HUES48 (cell line): ENCODE measurements around the gene PPARA.
A peak's percentile ranks its signal among the peaks of the same experiment; 100 is the strongest.

Experiments
- H3K27ac ChIP-seq: one replicate; pipeline ENCODE4 v1.7.0; 2013; ENCODE audit warnings: low read depth, low read length, inconsistent platforms
- H3K27me3 ChIP-seq: 2 replicates; pipeline ENCODE4 v1.6.1; 2013; ENCODE audit warnings: mild to moderate bottlenecking, low read length; ENCODE audit not compliant: control insufficient read depth, insufficient read depth
- H3K36me3 ChIP-seq: 2 replicates; pipeline ENCODE4 v1.6.1; 2013; ENCODE audit warnings: low read length; ENCODE audit not compliant: control insufficient read depth, insufficient read depth
- H3K4me1 ChIP-seq: 2 replicates; pipeline ENCODE4 v1.6.1; 2013; ENCODE audit warnings: mild to moderate bottlenecking, low read length; ENCODE audit not compliant: control insufficient read depth, insufficient read depth
- H3K4me3 ChIP-seq: 2 replicates; pipeline ENCODE4 v1.5.1; 2013; ENCODE audit warnings: mild to moderate bottlenecking, low read depth, low read length
- H3K9ac ChIP-seq: 2 replicates; pipeline ENCODE4 v1.6.1; 2013; ENCODE audit warnings: mild to moderate bottlenecking, low read depth, low read length, moderate library complexity
- H3K9me3 ChIP-seq: 2 replicates; pipeline ENCODE4 v1.6.1; 2013; ENCODE audit warnings: low read length; ENCODE audit not compliant: control insufficient read depth, insufficient read depth

PPARA gene

DNA sequence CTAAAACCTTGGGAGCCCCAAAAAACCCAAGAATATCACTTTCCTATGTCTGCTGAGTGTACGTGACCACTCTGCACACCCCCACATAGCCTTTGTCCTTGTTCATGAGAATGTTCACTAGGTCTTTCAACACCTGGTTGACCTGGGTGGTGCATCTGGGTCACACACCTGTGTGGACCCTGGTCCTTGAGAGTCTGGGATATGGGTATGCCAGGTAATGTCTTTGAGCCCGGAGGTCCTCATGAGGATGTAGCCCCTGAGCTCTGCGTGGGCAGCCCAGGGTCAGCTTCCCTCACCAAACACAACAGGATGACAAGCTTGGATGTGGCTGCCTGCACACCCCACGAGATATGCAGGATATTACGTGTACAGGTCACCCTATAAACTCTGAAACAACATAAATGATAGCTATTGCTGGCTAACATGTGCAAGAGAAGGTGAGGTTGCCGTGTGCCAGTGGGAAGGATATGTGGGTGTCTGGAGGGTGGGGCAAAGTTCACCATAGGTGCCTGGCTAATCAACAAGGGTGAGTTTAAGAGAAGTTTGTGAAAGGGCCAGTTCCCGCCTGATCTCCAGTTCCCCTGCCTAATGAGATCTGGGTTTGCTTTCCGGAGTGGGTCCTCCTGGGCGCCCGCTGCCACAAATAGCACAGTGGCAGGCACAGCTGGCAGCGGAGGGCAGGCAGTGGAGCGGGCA lies 1.4 kb upstream of the PPARA start:
- Histone ChIP-seq H3K9me3 (no peaks in the 10 kb centered on the region), H3K4me3 (peak overlapping the region; percentile 77), H3K27ac (no peak overlapping the region), H3K4me1 (no peaks in the 10 kb centered on the region), H3K9ac (peak overlapping the region; percentile 25; the same call in 1 of the 2 replicates), H3K36me3 (no peaks in the 10 kb centered on the region), H3K27me3 (peaks cover 47% of the 10 kb centered on the region)

- peak overlapping the region; percentile 77 for H3K4me3 ChIP-seq
- no peaks in the 10 kb centered on the region for H3K4me1 ChIP-seq
- no peak overlapping the region for H3K27ac ChIP-seq
- no peaks in the 10 kb centered on the region for H3K9me3 ChIP-seq
- peak overlapping the region; percentile 25; the same call in 1 of the 2 replicates for H3K9ac ChIP-seq
- H3K36me3 ChIP-seq = no peaks in the 10 kb centered on the region
- peaks cover 47% of the 10 kb centered on the region for H3K27me3 ChIP-seq
These were observed 753 bp upstream of the PPARA start for GRCh38 chr22:46149512-46150033.

DNA sequence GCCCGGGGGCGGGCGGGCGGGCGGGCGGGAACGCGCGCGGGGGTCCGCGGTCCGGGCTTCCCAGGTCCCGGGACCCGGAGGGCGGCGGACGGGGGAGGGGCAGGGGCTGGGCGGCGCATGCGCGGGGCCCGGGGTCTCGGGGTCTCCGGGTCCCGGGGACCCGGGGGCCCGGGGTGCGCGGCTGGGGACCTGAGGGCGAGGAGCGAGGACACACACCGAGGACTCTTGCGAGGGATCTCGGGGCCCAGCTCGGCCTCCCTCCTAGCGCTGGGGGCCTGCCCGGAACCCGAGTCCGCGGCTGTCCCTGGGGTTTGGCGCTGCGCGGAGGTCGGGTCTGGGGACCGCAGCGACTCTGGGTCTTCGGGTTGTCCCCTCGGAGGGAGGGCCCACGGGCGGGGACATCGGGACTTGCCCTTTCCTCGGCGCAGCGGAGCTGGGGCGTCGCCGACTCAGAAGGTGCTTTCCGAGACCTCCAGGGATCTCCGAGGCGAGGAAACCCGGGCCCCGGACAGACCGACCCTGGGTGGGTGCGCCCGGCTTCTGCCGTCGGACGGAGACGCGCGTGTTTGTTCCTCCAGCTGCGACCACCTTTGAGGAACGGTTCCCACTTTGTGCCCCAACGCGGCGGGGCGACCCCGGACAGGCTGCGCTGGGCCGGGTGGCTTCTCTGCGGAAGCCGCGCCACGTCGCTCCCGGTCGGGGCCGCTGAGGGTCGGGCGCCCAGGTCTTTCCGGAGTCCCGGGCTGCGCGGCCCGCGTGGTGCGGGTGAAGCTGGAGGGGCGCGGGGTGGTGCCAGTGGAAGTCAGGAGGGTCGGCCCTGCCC lies 540 bp downstream of the PPARA start:
- H3K27ac ChIP-seq = no peak overlapping the region
- H3K4me1 ChIP-seq = no peaks in the 10 kb centered on the region
- no peaks in the 10 kb centered on the region for H3K36me3 ChIP-seq
- 0 out of 2 replicates have a peak overlapping the region, but pooled peaks have one; percentile 36 for H3K9ac ChIP-seq
- no peaks in the 10 kb centered on the region for H3K9me3 ChIP-seq
- H3K4me3 ChIP-seq = peak overlapping the region; percentile 75
- H3K27me3 ChIP-seq = peaks cover 47% of the 10 kb centered on the region

- H3K9ac ChIP-seq = no peak overlapping the region
- no peaks in the 10 kb centered on the region for H3K4me1 ChIP-seq
- H3K27me3 ChIP-seq = peaks cover 25% of the 10 kb centered on the region
- H3K4me3 ChIP-seq = no peak overlapping the region
- H3K36me3 ChIP-seq = no peaks in the 10 kb centered on the region
- no peaks in the 10 kb centered on the region for H3K9me3 ChIP-seq
- H3K27ac ChIP-seq = no peak overlapping the region
These were observed 3.6 kb downstream of the PPARA start for GRCh38 chr22:46153930-46154329.

- no peak overlapping the region for H3K9ac ChIP-seq
- H3K36me3 ChIP-seq = no peaks in the 10 kb centered on the region
- no peak overlapping the region for H3K4me3 ChIP-seq
- H3K27ac ChIP-seq = no peak overlapping the region
- H3K4me1 ChIP-seq = no peaks in the 10 kb centered on the region
- peaks cover 14% of the 10 kb centered on the region for H3K27me3 ChIP-seq
- no peaks in the 10 kb centered on the region for H3K9me3 ChIP-seq
These were observed 5.7 kb downstream of the PPARA start for GRCh38 chr22:46156031-46156430.

- Histone ChIP-seq H3K36me3 (no peaks in the 10 kb centered on the region), H3K4me3 (no peak overlapping the region), H3K4me1 (no peaks in the 10 kb centered on the region), H3K27me3 (no peaks in the 10 kb centered on the region), H3K27ac (no peak overlapping the region), H3K9ac (no peak overlapping the region), H3K9me3 (no peaks in the 10 kb centered on the region)
These were observed 8.0 kb downstream of the PPARA start for GRCh38 chr22:46158283-46158682.

- Histone ChIP-seq H3K9ac (no peak overlapping the region), H3K4me1 (no peaks in the 10 kb centered on the region), H3K9me3 (no peaks in the 10 kb centered on the region), H3K36me3 (no peaks in the 10 kb centered on the region), H3K27ac (no peak overlapping the region), H3K4me3 (no peak overlapping the region), H3K27me3 (no peaks in the 10 kb centered on the region)
These were observed 8.9 kb downstream of the PPARA start for GRCh38 chr22:46159212-46159611.

- H3K4me1 ChIP-seq = no peaks in the 10 kb centered on the region
- no peak overlapping the region for H3K9ac ChIP-seq
These were observed 9.5 kb downstream of the PPARA start for GRCh38 chr22:46159777-46160176.

GRCh38 chr22:46162285-46162684 lies 12.0 kb downstream of the PPARA start:
- H3K36me3 ChIP-seq = no peaks in the 10 kb centered on the region

More at GRCh38 chr22:46159777-46160176, 9.5 kb downstream of the PPARA start:
- Histone ChIP-seq H3K27me3 (no peaks in the 10 kb centered on the region), H3K4me3 (no peak overlapping the region), H3K36me3 (no peaks in the 10 kb centered on the region), H3K27ac (no peak overlapping the region), H3K9me3 (no peaks in the 10 kb centered on the region)

GRCh38 chr22:46162771-46163556 lies 12.6 kb downstream of the PPARA start:
- H3K27me3 ChIP-seq = no peaks in the 10 kb centered on the region
- no peaks in the 10 kb centered on the region for H3K4me1 ChIP-seq
- no peak overlapping the region for H3K27ac ChIP-seq
- H3K9me3 ChIP-seq = no peaks in the 10 kb centered on the region
- H3K4me3 ChIP-seq = no peak overlapping the region
- H3K36me3 ChIP-seq = no peaks in the 10 kb centered on the region
- H3K9ac ChIP-seq = no peak overlapping the region

More at GRCh38 chr22:46162285-46162684, 12.0 kb downstream of the PPARA start:
- no peak overlapping the region for H3K27ac ChIP-seq
- no peaks in the 10 kb centered on the region for H3K4me1 ChIP-seq
- H3K9me3 ChIP-seq = no peaks in the 10 kb centered on the region
- no peak overlapping the region for H3K4me3 ChIP-seq
- no peaks in the 10 kb centered on the region for H3K27me3 ChIP-seq
- no peak overlapping the region for H3K9ac ChIP-seq
